ENCODE data around the gene RTP5.
"Not testable (repeated sequence)": the region's sequence is repeated elsewhere in the genome, so short reads cannot be mapped to it uniquely, and the experiment has no call there.

RTP5 gene
- 0.06 to 9.4 (median 0.74) reads per million in 9 experiments for total RNA-seq

- H3K36me3 Mint-ChIP-seq (ENCODE audit: insufficient read depth) = peaks cover 44% of the 10 kb centered on the region
- peaks cover 61% of the 10 kb centered on the region in 2 donors for H3K4me1 Mint-ChIP-seq (ENCODE audit: low read depth in 2 of 2)
- H3K27ac Mint-ChIP-seq = peak within 1 kb of the TSS; percentile 95 to 97
- H3K4me3 Mint-ChIP-seq = peak within 1 kb of the TSS; percentile 87 to 93
- H3K9me3 Mint-ChIP-seq = no peaks in the 10 kb centered on the region
- no peaks in the 10 kb centered on the region for H3K27me3 Mint-ChIP-seq
- DNase-seq (no peak), ATAC-seq (replicated peaks) (no peak)
Measured at GRCh38 chr2:241869087-241869961, at the start of gene RTP5. RTP5 (plus strand) TSS chr2:241869729; CDS start chr2:241869757, 28 bp downstream.

DNA sequence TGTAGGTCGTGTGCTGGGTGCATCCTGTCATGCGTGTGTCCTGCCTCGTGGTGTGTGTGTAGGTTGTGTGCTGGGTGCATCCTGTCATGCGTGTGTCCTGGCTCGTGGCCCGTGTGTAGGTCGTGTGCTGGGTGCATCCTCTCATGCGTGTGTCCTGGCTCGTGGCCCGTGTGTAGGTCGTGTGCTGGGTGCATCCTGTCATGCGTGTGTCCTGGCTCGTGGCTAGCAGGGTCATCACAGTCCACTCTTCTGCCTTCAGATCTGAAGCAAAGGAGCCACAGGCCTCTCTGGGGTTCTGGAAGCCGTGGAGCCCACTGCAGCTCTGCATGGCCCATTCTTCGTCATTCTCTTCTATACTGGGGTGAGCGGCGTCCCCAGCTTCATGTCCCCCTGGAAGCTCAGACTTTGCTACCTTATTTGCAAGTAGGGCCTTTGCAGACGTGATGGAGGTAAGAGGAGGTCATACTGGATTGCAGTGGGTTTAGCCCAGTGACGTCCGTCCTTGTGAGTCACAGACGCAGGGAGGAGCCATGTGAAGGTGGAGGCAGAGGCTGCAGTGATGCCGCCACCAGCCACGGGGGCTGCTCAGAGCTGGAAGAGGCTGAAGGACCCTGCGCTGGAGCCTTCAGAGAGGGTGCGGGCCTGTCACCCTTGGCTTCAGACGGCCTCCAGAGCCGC, 49.4 kb upstream of the RTP5 start:
- H3K27me3 Mint-ChIP-seq; H3K9me3 Mint-ChIP-seq; H3K4me3 Mint-ChIP-seq; ATAC-seq (replicated peaks); H3K27ac Mint-ChIP-seq: not testable (repeated sequence)
- Mint-ChIP-seq H3K36me3 (ENCODE audit: insufficient read depth) (peaks cover 13% of the 10 kb centered on the region), H3K4me1 (ENCODE audit: low read depth in 2 of 2) (peaks cover 16 to 27% of the 10 kb centered on the region in 2 donors)
- DNase-seq = peak in 1 of 3 experiments; percentile 0

DNA sequence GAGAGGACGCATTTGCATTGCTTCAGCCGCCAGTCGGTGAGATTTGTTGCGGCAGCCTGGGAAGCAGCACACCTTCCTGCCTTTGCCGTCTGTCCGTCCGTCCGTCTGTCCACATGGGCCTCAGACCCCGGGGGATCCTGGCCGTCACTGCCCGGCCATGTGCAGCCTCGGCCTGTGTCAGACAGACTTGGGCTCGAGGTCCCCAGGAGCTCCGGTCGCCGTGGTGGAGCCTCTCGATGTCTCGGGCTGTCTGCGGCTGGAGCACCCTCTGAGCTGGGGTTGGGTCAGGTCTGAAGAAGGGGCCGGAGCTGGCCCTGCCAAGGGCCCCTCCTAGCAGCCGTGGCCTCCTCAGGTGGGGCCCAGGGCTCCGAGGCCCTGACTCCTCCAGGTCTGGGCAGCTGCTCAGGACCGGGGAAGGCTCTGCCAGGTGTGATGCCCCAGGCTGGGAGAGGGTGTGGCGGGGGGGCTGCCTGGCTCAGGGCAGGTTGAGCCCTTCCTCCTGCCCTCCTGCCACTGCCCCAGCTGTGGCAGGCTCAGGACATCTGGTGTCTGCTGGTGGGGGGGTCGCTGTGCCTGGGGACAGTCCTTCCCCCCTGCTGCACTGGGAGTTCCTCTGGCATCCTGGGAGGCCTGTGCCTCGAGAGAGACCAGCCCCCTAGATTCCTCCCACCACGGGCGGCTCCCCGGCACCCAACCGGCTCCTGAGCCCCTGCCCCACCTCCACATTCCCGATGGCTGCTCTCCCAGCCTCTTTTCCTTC, 48.7 kb upstream of the RTP5 start:
- Mint-ChIP-seq H3K4me1 (ENCODE audit: low read depth in 2 of 2) (peaks cover 16 to 25% of the 10 kb centered on the region in 2 donors), H3K9me3 (peaks cover 2 to 7% of the 10 kb centered on the region in 2 donors), H3K36me3 (ENCODE audit: insufficient read depth) (peaks cover 9% of the 10 kb centered on the region), H3K4me3 (no peak overlapping the region), H3K27me3 (peaks cover 0 to 8% of the 10 kb centered on the region in 2 donors), H3K27ac (peak overlapping the region in 1 of 2 donors; percentile 41)
- ATAC-seq (replicated peaks) (no peak), DNase-seq (peak in 1 of 3 experiments; percentile 0)

- peaks cover 8% of the 10 kb centered on the region for H3K36me3 Mint-ChIP-seq (ENCODE audit: insufficient read depth)
- peaks cover 2 to 7% of the 10 kb centered on the region in 2 donors for H3K9me3 Mint-ChIP-seq
- peak in 1 of 3 experiments; percentile 0 for DNase-seq
- peaks cover 0 to 8% of the 10 kb centered on the region in 2 donors for H3K27me3 Mint-ChIP-seq
- ATAC-seq (replicated peaks) = no peak
- peaks cover 16 to 25% of the 10 kb centered on the region in 2 donors for H3K4me1 Mint-ChIP-seq (ENCODE audit: low read depth in 2 of 2)
- H3K27ac Mint-ChIP-seq = peak overlapping the region in 1 of 2 donors; percentile 41
- peak overlapping the region in 1 of 2 donors; percentile 34 for H3K4me3 Mint-ChIP-seq
Measured at GRCh38 chr2:241821460-241822263, 47.9 kb upstream of the RTP5 start.

DNA sequence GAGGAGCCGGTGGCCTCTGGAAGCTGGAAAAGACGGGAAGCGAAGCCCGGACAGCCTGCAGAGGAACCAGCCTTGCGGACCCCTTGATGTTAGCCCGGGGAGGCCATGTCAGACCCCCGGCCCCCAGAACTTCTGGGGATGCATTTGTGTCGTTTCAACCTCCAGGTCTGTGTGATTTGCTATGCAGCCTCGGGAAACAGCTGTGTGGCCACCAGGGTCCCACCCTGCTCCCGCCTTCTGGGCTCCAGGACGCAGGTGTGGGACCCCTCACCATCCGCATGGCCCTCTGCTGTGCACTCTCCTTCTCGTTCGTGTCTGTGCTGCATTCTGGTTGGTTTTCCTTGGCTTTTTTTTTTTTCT, 47.3 kb upstream of the RTP5 start:
- no peak for DNase-seq
- no peak for ATAC-seq (replicated peaks)
- H3K4me3 Mint-ChIP-seq = no peak overlapping the region
- H3K9me3 Mint-ChIP-seq = peaks cover 2 to 7% of the 10 kb centered on the region in 2 donors
- peaks cover 16 to 25% of the 10 kb centered on the region in 2 donors for H3K4me1 Mint-ChIP-seq (ENCODE audit: low read depth in 2 of 2)
- peaks cover 0 to 8% of the 10 kb centered on the region in 2 donors for H3K27me3 Mint-ChIP-seq
- peaks cover 8% of the 10 kb centered on the region for H3K36me3 Mint-ChIP-seq (ENCODE audit: insufficient read depth)
- H3K27ac Mint-ChIP-seq = peak overlapping the region in 1 of 2 donors; percentile 54

GRCh38 chr2:241823531-241824437, 45.7 kb upstream of the RTP5 start:
- H3K36me3 Mint-ChIP-seq (ENCODE audit: insufficient read depth); H3K4me3 Mint-ChIP-seq; H3K9me3 Mint-ChIP-seq; DNase-seq; ATAC-seq (replicated peaks); H3K27me3 Mint-ChIP-seq: not testable (repeated sequence)
- peak overlapping the region; percentile 54 to 90 for H3K27ac Mint-ChIP-seq
- H3K4me1 Mint-ChIP-seq (ENCODE audit: low read depth in 2 of 2) = peaks cover 13 to 20% of the 10 kb centered on the region in 2 donors

DNA sequence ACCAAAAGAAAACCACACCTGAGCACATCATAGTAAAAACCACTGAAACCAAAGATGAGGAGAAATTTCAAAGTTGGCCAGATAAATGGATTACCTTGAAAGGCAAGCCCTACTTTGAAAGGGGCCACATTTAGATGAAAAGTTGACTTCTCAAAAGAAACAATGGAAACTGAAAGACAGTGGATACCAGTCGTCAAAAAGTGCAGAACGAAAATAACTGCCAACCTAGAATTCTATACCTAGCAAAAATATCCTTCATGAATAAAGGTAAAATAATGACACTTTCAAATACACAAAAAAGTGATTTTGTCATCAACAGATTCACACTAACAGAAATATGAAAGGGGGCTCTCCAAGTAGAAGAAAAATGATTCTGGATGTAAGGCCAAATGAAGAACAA, 42.1 kb upstream of the RTP5 start:
- ATAC-seq (replicated peaks) (no peak), DNase-seq (no peak)
- H3K27me3 Mint-ChIP-seq = peaks cover 0 to 8% of the 10 kb centered on the region in 2 donors
- H3K36me3 Mint-ChIP-seq (ENCODE audit: insufficient read depth) = peaks cover 10% of the 10 kb centered on the region
- no peak overlapping the region for H3K4me3 Mint-ChIP-seq
- H3K9me3 Mint-ChIP-seq = peaks cover 2 to 7% of the 10 kb centered on the region in 2 donors
- no peak overlapping the region for H3K27ac Mint-ChIP-seq
- H3K4me1 Mint-ChIP-seq (ENCODE audit: low read depth in 2 of 2) = peaks cover 12% of the 10 kb centered on the region in 2 donors

- no peaks in the 10 kb centered on the region for H3K27me3 Mint-ChIP-seq
- ATAC-seq (replicated peaks) = no peak
- DNase-seq = no peak
- no peaks in the 10 kb centered on the region for H3K9me3 Mint-ChIP-seq
- no peak overlapping the region for H3K4me3 Mint-ChIP-seq
- H3K4me1 Mint-ChIP-seq (ENCODE audit: low read depth in 2 of 2) = peaks cover 6 to 14% of the 10 kb centered on the region in 2 donors
- peaks cover 3% of the 10 kb centered on the region for H3K36me3 Mint-ChIP-seq (ENCODE audit: insufficient read depth)
- H3K27ac Mint-ChIP-seq = no peak overlapping the region
Measured at GRCh38 chr2:241833101-241833663, 36.3 kb upstream of the RTP5 start.

GRCh38 chr2:241833756-241834526, 35.6 kb upstream of the RTP5 start:
- not testable (repeated sequence) for ATAC-seq (replicated peaks)

GRCh38 chr2:241834527-241835210, 34.9 kb upstream of the RTP5 start:
- H3K4me1 Mint-ChIP-seq (ENCODE audit: low read depth in 2 of 2) = peaks cover 9 to 14% of the 10 kb centered on the region in 2 donors
- no peak overlapping the region for H3K27ac Mint-ChIP-seq
- H3K27me3 Mint-ChIP-seq = no peaks in the 10 kb centered on the region
- no peak for DNase-seq
- H3K36me3 Mint-ChIP-seq (ENCODE audit: insufficient read depth) = peaks cover 3% of the 10 kb centered on the region
- H3K9me3 Mint-ChIP-seq = no peaks in the 10 kb centered on the region
- H3K4me3 Mint-ChIP-seq = no peak overlapping the region
- ATAC-seq (replicated peaks) = no peak

More at GRCh38 chr2:241833756-241834526, 35.6 kb upstream of the RTP5 start:
- not testable (repeated sequence) for H3K4me3 Mint-ChIP-seq; H3K27ac Mint-ChIP-seq; H3K36me3 Mint-ChIP-seq (ENCODE audit: insufficient read depth); DNase-seq; H3K27me3 Mint-ChIP-seq; H3K9me3 Mint-ChIP-seq
- peaks cover 9 to 14% of the 10 kb centered on the region in 2 donors for H3K4me1 Mint-ChIP-seq (ENCODE audit: low read depth in 2 of 2)
